Inflammatory macrophage treated with lipopolysaccharide for 4 hours (primary cell): ENCODE results near the gene WIZ.
A peak's percentile ranks its signal among the peaks of the same experiment; 100 is the strongest.

Experiments
- DNase-seq: peaks from one replicate; pipeline ENCODE4 v3.0.0-alpha.2; 2020

Gene WIZ

GRCh38 chr19:15466851-15467733 is 17.3 kb upstream of the WIZ start:
- DNase-seq: peak; percentile 47

GRCh38 chr19:15464394-15465385 is 14.9 kb upstream of the WIZ start, which contains the start of gene RASAL3:
TSS of gene RASAL3 (minus strand) at chr19:15464544. CDS start at chr19:15464358, 186 bp downstream.
- DNase-seq: no peak

- peak; percentile 24 for DNase-seq
Measured at GRCh38 chr19:15463861-15464371, 14.2 kb upstream of the WIZ start.

GRCh38 chr19:15461694-15462093 is 11.9 kb upstream of the WIZ start:
- no peak for DNase-seq

GRCh38 chr19:15457701-15458484 is 8.1 kb upstream of the WIZ start:
- no peak for DNase-seq

- no peak for DNase-seq
Measured at GRCh38 chr19:15456871-15457700, 7.3 kb upstream of the WIZ start.

- no peak for DNase-seq
Measured at GRCh38 chr19:15456441-15456840, 6.7 kb upstream of the WIZ start.

- DNase-seq: no peak
Measured at GRCh38 chr19:15455996-15456395, 6.2 kb upstream of the WIZ start.

- DNase-seq: no peak
Measured at GRCh38 chr19:15453906-15454860, 4.4 kb upstream of the WIZ start.

GRCh38 chr19:15453091-15453578 is 3.4 kb upstream of the WIZ start:
- DNase-seq: no peak

GRCh38 chr19:15452111-15453047 is 2.6 kb upstream of the WIZ start:
- peak; percentile 31 for DNase-seq

GRCh38 chr19:15450528-15450890 is 753 bp upstream of the WIZ start:
- no peak for DNase-seq

GRCh38 chr19:15448778-15449619 is 757 bp downstream of the WIZ start:
- no peak for DNase-seq

GRCh38 chr19:15448044-15448777 is 1.5 kb downstream of the WIZ start:
- no peak for DNase-seq

GRCh38 chr19:15447057-15447456 is 2.7 kb downstream of the WIZ start:
- no peak for DNase-seq

- no peak for DNase-seq
Measured at GRCh38 chr19:15445807-15446376, 3.9 kb downstream of the WIZ start.

GRCh38 chr19:15445227-15445605 is 4.5 kb downstream of the WIZ start:
- DNase-seq: no peak
